ENCODE results near the gene SGIP1.

Gene SGIP1

GRCh38 chr1:66676613-66677298 is 142.8 kb downstream of the SGIP1 start:
- in situ Hi-C loops (cut with HindIII; ENCODE audit: low sequenced_read_pairs): no loop called here

GRCh38 chr1:66678146-66678545 is 144.2 kb downstream of the SGIP1 start:
- in situ Hi-C loops (cut with HindIII; ENCODE audit: low sequenced_read_pairs): no loop called here

GRCh38 chr1:66679140-66679539 is 145.2 kb downstream of the SGIP1 start:
- in situ Hi-C loops (cut with HindIII; ENCODE audit: low sequenced_read_pairs): no loop called here

DNA sequence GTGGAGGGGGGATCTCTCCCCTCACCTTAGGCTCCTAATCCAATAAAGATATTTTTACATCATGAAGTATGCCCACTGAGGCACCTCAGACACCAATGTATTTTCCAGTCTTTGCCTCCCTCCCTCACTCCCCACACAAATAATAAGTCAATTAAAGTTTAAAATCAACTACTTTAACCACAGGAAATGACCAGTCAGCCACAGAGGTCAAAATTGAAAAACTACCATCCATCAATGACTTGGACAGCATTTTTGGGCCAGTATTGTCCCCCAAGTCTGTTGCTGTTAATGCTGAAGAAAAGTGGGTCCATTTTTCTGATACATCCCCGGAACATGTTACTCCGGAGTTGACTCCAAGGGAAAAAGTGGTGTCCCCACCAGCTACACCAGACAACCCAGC is 147.7 kb downstream of the SGIP1 start:
- in situ Hi-C loops (cut with HindIII; ENCODE audit: low sequenced_read_pairs): no loop called here

- in situ Hi-C loops (cut with HindIII; ENCODE audit: low sequenced_read_pairs): no loop called here
These were observed 148.2 kb downstream of the SGIP1 start for GRCh38 chr1:66682106-66682505.

DNA sequence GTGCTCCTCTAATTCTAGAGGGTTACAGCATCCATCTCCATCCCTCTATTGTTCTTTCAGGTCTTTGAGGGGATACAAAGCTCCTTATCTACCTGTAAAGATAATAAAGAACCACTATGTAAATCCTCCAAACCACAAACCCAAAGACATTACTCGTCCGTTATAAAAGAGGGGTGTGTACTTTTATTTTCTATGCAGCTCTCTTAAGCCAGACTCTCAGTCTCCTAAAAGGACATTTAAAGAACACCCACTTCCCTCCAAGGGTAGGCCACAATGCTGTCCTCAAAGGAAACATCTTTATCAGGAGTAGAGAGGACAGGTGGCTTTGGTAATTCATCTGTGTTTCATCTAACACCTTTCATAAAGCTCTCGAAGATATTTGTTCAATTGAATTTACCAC is 150.4 kb downstream of the SGIP1 start:
- in situ Hi-C loops (cut with HindIII; ENCODE audit: low sequenced_read_pairs): no loop called here

DNA sequence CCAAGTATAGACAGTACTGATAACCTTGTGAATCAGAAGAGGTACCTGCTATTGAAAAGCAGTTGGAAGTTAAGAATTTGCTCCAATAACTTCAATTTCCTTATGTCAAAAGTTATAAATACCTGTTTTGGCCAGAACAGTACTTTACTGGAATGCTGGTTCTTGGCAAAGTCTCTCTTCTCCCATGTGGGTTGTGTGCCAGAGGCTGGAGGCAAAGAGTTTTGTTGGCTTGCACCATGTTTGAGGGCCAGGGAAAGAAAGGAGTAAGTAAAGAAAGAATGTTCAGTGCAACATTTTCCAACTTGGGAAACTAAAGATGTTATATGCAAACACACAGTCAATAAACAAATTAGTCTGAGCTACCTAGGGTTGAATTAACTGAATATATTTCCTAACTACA is 151.3 kb downstream of the SGIP1 start:
- in situ Hi-C loops (cut with HindIII; ENCODE audit: low sequenced_read_pairs): no loop called here

GRCh38 chr1:66685670-66686069 is 151.7 kb downstream of the SGIP1 start:
- in situ Hi-C loops (cut with HindIII; ENCODE audit: low sequenced_read_pairs): no loop called here

GRCh38 chr1:66686406-66686805 is 152.5 kb downstream of the SGIP1 start:
- in situ Hi-C loops (cut with HindIII; ENCODE audit: low sequenced_read_pairs): no loop called here

- in situ Hi-C loops (cut with HindIII; ENCODE audit: low sequenced_read_pairs): no loop called here
These were observed 153.4 kb downstream of the SGIP1 start for GRCh38 chr1:66687358-66687757.

DNA sequence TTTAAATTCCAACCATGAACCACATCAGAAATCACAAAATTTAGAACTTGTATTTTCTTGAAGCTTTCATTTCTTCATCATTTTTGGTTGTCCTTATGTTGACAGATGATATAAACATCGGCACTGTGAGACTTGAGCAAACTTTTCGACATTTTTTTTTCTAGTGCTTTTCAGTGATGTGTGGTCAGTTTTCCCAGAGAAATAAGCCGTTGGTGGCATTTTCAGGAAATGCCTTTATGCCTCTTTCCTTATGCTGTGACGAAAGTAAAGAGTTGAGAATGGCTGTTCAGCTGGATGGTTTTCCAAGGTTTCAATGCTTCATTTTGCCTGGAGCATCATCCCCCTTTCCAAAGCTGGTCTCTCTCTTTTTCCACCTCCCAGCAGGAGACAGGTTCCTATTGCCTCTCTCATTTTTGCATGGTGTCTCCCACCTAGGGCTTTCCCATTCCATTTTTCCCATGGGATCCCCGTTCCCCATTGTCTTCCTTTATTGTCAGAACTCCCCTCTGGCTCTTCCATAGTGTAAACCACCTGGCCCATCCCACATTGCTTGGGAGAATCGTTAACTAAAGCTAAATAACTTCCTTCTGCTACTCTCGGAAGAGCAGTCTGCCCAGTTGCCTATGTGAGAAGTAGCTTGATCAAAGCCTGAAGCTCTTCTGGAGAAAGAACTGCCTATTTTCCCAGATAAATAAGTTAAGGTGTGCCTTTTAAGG is 156.9 kb downstream of the SGIP1 start:
- in situ Hi-C loops (cut with HindIII; ENCODE audit: low sequenced_read_pairs): no loop called here

GRCh38 chr1:66692681-66693080 is 158.7 kb downstream of the SGIP1 start:
- in situ Hi-C loops (cut with HindIII; ENCODE audit: low sequenced_read_pairs): no loop called here

GRCh38 chr1:66693856-66694255 is 159.9 kb downstream of the SGIP1 start:
- in situ Hi-C loops (cut with HindIII; ENCODE audit: low sequenced_read_pairs): no loop called here

DNA sequence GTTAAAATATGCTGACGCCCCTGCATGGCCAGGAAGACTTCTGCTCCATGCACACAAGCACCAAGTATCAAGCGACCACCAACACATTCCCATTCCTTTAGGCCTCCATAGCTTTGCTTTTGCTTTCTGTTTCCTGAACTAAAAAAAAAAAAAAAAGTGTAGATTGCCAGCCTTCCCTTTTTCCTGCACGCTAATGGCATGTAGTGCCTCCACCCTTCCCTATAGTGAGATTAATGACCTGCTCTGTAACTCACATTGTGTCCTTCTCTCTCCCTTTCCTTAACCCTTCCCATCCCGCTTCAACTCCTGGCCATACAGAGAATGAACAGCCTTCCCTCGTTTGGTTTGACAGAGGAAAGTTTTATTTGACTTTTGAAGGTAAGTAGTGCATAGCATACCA is 161.2 kb downstream of the SGIP1 start:
- in situ Hi-C loops (cut with HindIII; ENCODE audit: low sequenced_read_pairs): no loop called here

DNA sequence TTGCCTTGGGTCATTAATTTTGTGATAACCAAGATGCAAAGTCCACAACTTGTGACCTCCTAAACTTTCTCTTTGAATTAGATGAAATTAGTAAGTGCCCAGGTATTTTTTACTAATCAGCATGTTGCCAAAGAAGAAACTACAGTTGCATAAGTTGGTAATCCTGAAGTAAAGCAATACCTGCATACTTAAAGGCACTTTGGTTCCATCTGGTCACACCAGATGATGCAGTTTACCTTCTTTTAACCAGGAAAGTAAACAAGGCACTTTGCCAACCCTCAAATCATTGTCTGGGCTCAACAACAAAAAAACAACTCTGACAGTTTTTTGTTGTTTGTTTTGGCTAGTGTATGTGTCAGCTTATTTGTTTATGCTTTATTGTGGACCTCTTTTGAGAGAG is 162.8 kb downstream of the SGIP1 start:
- in situ Hi-C loops (cut with HindIII; ENCODE audit: low sequenced_read_pairs): no loop called here

DNA sequence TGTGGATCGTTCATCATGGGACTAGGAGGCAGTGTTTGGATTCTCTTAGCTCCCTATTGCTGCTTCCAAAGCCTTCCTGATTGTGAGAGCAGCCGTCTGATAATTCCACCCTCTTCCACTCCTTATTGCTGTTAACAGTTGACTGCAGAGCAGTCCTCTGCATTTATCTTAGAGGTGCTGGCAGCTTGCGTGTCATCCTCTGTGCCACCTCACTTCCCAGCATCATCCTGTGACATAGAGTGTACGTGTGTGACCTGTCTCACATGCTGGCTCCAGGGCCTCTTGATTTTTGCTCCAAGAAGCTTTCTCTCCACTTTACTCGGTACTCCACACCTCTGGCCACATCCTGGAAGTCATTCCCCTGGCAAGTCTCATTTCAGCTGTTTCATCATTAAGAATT is 165.3 kb downstream of the SGIP1 start:
- in situ Hi-C loops (cut with HindIII; ENCODE audit: low sequenced_read_pairs): no loop called here

DNA sequence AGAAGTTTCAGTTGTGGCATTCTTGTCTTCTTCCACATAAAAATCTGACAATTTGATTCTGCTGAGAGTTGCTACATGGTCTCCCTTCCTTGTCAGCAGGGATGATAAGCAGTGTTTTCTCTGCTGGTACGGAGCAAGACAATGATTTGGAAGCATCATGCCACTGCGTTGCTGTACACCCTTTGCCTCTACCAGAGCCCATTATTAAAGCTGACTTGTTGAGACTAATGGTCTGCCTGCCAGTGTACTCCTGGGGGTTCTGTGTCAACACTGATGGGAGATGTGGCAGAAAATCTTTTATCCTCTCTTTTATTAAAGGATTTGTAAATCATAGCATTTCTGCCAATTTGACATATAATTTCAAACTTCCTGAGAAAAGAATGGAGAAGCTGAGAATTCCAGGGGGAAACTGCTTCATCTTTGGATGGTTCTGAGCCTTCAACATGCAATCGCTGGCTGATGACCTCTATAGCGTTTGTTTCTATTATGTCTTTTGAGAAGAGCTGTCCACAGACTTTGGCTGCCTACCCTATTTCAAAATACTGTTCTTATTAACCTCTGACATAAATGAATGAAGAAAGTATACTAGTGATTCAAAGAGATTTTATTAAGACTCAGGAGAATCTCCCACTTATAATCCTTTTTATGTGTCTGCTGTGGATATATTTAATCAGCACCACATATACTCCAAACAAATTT is 170.4 kb downstream of the SGIP1 start:
- in situ Hi-C loops (cut with HindIII; ENCODE audit: low sequenced_read_pairs): no loop called here

DNA sequence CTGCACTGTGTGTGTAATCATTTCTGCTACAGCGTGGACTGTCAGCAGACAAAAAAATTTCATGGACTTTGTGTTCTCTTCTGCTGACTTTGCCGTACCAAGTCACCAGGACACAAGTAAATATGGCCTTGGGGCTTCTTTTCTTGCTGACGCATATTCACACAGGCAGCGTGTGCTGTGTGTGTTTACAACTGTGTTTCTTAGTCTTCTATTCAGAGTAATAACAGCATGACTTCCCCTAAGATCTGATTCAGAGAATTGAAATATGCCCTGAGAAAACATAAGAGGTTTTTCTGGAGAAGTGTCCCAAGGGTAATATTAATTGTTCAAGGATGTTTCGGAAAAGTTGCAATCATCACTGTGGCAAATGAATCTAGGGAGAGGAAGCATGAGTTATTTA is 171.2 kb downstream of the SGIP1 start:
- in situ Hi-C loops (cut with HindIII; ENCODE audit: low sequenced_read_pairs): no loop called here

DNA sequence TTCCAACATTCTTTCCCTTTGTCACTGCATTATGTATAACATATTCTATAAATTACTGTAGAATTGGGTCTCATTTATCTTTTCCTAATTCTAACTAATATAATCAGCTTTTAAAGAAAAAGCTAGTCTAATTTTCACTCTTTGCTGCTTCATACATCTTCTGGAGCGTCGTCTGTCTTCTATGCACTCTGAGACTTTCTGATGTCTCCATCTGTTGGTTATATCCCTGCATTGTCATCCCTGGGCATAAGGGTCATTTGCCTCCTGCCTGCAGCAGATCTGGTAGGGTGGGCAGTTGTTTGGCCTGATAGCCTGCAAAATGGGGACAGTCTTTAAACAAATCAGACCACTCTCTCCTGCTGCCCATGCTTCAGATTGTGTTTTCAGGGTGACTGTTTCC is 177.5 kb downstream of the SGIP1 start:
- in situ Hi-C loops (cut with HindIII; ENCODE audit: low sequenced_read_pairs): no loop called here

DNA sequence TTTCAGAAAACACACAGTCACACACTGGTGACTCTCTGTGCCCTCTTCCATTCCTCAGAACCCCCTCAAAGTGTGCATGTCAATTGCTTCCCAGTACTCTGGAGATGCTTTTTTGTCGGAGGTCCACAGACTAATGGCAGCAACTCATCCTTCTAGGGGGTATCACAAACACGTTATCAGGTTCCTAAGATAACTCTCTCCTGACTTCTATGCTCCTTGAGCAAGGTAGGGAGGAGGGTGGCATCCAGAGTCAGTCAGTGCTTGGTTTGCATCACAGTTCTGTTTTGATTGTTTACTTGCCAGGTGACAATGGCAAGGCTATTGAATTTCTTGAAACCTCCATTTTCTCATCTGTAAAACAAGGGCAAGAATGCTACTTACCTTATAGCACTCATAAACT is 178.9 kb downstream of the SGIP1 start:
- in situ Hi-C loops (cut with HindIII; ENCODE audit: low sequenced_read_pairs): no loop called here

DNA sequence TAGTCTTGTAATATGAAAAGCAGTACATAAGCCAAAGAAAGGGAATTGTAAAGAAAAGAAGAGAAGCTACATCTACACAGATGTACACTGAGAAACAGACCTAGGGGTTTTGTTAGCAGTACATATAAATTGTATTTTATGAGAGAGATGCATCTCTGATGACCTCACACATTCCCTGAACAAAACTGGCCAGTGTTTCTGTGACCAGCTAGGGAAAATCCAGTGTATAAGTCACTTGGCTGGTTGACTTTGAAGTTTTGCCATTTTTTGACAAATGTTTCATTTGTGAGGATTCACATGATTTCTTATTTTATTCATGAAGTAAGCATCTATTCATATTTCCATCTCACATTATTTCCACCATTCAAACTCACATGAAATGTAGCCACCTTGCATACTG is 190.0 kb downstream of the SGIP1 start:
- in situ Hi-C loops (cut with HindIII; ENCODE audit: low sequenced_read_pairs): no loop called here
